Stimulated activated CD4-positive, alpha-beta T cell treated with anti-CD3 and anti-CD28 coated beads, Interleukin-4, amount 100 ng/mL, for 1 hour (primary cell): Measurements from ENCODE around the gene GPRASP2.
"Not testable (repeated sequence)": the region's sequence is repeated elsewhere in the genome, so short reads cannot be mapped to it uniquely, and the experiment has no call there.

Experiments
- DNase-seq: peaks from one replicate; pipeline ENCODE4 v3.0.0-alpha.2; 2020

Gene GPRASP2

GRCh38 chrX:102712216-102712966, at the start of gene GPRASP2:
Gene GPRASP2, plus strand, starts transcription at chrX:102712448. Its CDS starts 2,422 bp downstream, at chrX:102714870.
- DNase-seq = peak; percentile 14

GRCh38 chrX:102663820-102664219, 48.4 kb upstream of the GPRASP2 start:
- not testable (repeated sequence) for DNase-seq

- not testable (repeated sequence) for DNase-seq
Measured at GRCh38 chrX:102667034-102667433, 45.2 kb upstream of the GPRASP2 start.

- DNase-seq = no peak
Measured at GRCh38 chrX:102669526-102669925, 42.7 kb upstream of the GPRASP2 start.

GRCh38 chrX:102672856-102673255, 39.4 kb upstream of the GPRASP2 start:
- DNase-seq = no peak

- DNase-seq = not testable (repeated sequence)
Measured at GRCh38 chrX:102677479-102677878, 34.8 kb upstream of the GPRASP2 start.

GRCh38 chrX:102684772-102685520, 27.3 kb upstream of the GPRASP2 start:
- DNase-seq = no peak

GRCh38 chrX:102694749-102695148, 17.5 kb upstream of the GPRASP2 start:
- DNase-seq = no peak

- no peak for DNase-seq
Measured at GRCh38 chrX:102696306-102696705, 15.9 kb upstream of the GPRASP2 start.

- no peak for DNase-seq
Measured at GRCh38 chrX:102697494-102697893, 14.8 kb upstream of the GPRASP2 start.

GRCh38 chrX:102708900-102709299, 3.3 kb upstream of the GPRASP2 start:
- DNase-seq = no peak

GRCh38 chrX:102711872-102712215, 404 bp upstream of the GPRASP2 start:
- DNase-seq = no peak

- no peak for DNase-seq
Measured at GRCh38 chrX:102712981-102713625, 855 bp downstream of the GPRASP2 start.

- no peak for DNase-seq
Measured at GRCh38 chrX:102714994-102715393, 2.7 kb downstream of the GPRASP2 start.

- DNase-seq = no peak
Measured at GRCh38 chrX:102715967-102716366, 3.7 kb downstream of the GPRASP2 start.

- peak; percentile 74 for DNase-seq
Measured at GRCh38 chrX:102720237-102721168, 8.3 kb downstream of the GPRASP2 start, which contains the start of gene GPRASP3. Gene GPRASP3, plus strand, starts transcription at chrX:102720743. Its CDS starts 28,253 bp downstream, at chrX:102748996.

GRCh38 chrX:102721169-102721506, 8.9 kb downstream of the GPRASP2 start:
- DNase-seq = not testable (repeated sequence)

- DNase-seq = no peak
Measured at GRCh38 chrX:102723456-102723855, 11.2 kb downstream of the GPRASP2 start.

- DNase-seq = no peak
Measured at GRCh38 chrX:102727761-102728160, 15.5 kb downstream of the GPRASP2 start.

- no peak for DNase-seq
Measured at GRCh38 chrX:102728646-102729045, 16.4 kb downstream of the GPRASP2 start.

GRCh38 chrX:102739657-102740056, 27.4 kb downstream of the GPRASP2 start:
- no peak for DNase-seq

- no peak for DNase-seq
Measured at GRCh38 chrX:102744307-102744706, 32.1 kb downstream of the GPRASP2 start.

GRCh38 chrX:102745513-102745856, 33.2 kb downstream of the GPRASP2 start:
- DNase-seq = no peak
